Stimulated activated CD4-positive, alpha-beta T cell treated with anti-CD3 and anti-CD28 coated beads, Interleukin-12 subunit alpha, Interleukin-12 subunit beta, amount 100 ng/mL, for 48 hours (primary cell): ENCODE data around the gene BTD.
"Not testable (repeated sequence)": the region's sequence is repeated elsewhere in the genome, so short reads cannot be mapped to it uniquely, and the experiment has no call there.

Experiments
- DNase-seq, 3 donors: peaks; one replicate each; pipeline ENCODE4 v3.0.0-alpha.2; 2020; ENCODE audit warnings: low read depth in 2 of 3, low spot score in 1 of 3

The BTD gene

DNA sequence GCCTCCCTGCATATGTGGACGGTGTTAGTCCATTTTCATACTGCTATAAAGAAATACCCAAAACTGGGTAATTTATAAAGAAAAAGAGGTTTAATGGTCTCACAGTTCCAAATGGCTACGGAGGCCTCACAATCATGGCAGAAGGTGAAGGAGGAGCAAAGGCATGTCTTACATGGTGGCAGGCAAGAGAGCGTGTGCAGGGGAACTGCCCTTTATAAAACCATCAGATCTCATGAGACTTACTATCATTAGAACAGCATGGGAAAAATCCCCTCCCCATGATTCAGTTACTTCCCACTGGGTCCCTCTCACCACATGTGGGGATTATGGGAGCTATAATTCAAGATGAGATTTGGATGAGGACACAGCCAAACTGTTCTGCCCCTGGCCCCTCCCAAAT, 1.3 kb downstream of the BTD start:
- not testable (repeated sequence) for DNase-seq

DNA sequence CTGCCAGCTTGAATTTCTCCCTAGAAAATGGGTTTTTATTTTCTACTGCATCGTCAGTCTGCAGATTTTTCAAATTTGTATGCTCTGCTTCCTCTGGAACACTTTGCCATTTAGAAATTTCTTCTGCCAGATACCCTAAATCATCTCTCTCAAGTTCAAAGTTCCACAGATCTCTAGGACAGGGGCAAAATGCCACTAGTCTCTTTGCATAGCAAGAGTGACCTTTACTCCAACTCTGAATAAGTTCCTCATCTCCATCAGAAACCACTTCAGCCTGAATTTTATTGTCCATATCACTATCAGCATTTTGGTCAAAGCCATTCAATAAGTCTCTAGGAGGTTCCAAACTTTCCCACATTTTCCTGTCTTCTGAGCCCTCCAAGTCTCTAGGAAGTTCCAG, 3.0 kb downstream of the BTD start:
- DNase-seq: not testable (repeated sequence)

DNA sequence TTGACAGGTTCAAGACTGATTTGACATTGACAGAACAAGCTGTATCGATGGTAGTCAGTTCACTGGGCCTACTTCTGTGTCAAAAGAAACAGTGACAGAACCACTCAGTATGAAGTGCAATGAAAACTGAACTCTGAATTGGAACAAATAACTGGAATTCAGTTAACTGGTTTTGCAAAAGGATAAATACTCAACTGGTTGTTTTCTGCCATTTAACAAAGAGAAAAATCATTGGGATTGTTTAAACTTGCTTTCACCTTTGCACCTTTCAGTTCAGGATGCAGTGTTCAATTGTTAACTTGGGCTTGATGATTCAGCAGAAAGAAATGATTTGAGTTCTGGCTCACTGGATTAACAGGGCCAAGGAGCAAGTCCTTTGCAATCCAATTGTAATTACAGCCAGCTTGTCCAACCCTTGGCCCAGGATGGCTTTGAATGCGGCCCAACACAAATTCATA, 4.9 kb downstream of the BTD start:
- DNase-seq: no peak

DNA sequence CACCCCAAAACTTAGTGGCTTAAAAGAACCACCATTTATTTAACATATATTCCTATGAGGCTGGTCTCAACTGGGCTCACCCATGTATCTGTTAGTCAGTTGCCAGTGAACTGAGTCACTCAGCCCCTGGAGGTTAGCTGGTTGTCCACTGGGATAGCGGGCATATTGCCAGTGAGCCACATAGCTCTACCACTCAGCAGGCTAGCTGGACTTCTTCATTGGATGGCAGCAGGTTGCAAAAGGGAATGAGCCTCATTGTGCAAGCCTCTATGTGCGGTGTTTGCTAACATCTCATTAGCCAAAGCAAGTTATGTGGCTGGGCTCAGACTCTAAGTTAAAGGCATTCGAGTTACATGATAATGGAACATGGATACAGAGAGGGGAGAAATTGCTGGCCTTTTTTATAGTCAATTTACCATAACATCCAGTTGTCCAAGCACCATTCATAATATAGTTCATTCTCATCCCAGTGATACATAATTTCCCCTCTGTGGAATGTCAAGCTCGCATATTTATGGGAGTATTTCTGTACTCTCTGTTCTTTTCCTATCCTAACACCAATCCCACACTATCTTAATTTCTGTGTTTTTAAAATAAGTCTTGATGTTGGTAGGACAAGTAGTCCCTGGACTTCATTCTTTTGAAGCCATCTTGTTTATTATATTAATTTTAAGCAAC, 8.7 kb downstream of the BTD start:
- no peak for DNase-seq

DNA sequence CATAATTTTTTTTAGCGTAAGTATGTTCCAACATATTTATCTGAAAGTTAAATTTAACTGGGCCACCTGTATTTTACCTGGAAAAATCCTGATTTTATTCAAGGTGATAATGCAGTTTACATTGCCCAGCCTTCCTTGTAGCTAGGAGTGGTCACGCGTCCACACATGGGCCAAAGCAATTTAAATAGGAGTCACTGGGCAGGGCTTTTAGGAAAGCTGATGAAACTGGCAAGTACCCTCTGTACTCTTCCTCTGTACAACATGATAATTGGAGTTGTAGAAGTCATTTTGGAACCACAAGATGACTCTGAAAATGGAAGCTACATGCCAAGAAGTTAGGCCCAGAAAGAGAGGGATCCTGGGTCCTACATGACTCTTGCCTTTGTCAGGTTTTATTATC, 9.5 kb downstream of the BTD start:
- DNase-seq: no peak

DNA sequence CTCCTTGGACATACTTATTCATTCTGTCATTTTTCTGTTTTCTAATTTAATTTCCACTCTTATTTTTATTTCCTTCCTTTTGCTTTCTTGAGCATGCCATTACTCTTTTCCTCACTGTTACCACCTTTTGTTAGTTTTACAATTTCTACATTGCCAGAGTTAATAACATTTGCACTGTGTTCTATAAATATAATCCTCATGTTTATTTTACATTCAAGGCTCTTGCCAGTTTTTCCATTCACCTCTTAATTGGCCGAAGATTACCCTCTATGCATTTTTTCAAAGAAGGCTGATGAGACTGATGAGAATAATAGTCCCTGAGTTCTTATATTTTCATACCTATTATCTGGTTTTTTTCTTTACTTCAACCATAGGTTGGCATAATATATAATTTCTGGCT, 10.5 kb downstream of the BTD start:
- no peak for DNase-seq

DNA sequence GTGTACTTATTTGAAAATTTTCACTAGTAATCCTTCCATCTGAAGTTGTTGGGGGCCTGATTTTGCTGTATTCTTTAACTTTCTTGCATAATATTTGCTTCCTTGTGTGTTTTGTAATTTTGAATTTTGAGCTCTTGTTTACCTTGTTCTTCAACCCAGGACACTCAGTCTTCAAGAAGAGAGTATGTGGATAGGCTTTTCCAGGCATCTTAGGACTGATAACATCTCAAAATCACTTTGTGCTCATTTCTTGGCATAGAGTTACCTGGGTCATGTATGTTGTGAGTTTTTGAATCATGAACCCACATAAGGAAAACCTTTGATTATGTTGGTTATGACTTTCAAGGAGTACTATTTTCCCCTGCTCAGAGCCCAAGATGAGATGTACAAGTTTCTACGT, 13.4 kb downstream of the BTD start:
- DNase-seq: no peak

DNA sequence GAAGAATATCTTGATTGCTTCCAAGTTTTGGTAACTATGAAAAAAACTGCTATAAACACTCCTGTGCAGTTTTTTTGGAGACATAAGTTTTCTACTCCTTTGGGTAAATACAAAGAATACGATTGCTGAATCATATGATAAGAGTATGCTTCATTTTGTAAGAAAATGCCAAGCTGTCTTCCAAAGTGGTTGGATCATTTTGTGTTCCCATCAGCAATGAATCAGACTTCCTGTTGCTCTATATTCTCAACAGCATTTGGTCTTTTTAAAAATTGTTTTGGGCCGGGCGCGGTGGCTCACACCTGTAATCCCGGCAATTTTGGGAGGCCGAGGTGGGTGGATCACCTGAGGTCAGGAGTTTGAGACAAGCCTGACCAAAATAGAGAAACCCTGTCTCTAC, 14.5 kb downstream of the BTD start:
- DNase-seq: no peak

DNA sequence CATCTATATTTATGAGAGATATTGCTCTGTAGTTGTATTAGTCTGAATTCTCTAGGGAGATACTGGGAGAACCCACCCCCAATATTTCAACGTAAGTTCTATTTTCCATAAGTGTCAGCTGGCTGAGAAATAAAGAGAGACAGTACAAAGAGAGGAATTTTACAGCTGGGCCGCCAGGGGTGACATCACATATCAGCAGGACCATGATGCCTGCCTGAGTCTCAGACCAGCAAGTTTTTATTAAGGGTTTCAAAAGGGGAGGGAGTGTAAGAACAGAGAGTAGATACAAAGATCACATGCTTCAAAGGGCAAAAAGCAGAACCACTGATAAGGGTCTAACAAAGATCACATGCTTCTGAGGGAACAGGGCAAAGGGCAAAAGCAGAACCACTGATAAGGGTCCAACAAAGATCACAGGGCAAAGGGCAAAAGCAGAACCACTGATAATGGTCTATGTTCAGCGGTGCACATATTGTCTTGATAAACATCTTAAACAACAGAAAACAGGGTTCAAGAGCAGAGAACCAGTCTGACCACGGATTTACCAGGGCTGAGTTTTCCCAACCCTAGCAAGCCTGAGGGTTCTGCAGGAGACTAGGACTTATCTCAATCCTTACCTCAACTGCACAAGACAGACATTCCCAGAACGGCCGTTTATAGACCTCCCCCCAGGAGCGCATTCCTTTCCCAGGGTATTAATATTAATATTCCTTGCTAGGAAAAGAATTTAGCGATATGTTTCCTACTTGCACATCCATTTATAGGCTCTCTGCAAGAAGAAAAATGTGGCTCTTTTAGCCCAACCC, 18.3 kb downstream of the BTD start:
- DNase-seq: not testable (repeated sequence)

DNA sequence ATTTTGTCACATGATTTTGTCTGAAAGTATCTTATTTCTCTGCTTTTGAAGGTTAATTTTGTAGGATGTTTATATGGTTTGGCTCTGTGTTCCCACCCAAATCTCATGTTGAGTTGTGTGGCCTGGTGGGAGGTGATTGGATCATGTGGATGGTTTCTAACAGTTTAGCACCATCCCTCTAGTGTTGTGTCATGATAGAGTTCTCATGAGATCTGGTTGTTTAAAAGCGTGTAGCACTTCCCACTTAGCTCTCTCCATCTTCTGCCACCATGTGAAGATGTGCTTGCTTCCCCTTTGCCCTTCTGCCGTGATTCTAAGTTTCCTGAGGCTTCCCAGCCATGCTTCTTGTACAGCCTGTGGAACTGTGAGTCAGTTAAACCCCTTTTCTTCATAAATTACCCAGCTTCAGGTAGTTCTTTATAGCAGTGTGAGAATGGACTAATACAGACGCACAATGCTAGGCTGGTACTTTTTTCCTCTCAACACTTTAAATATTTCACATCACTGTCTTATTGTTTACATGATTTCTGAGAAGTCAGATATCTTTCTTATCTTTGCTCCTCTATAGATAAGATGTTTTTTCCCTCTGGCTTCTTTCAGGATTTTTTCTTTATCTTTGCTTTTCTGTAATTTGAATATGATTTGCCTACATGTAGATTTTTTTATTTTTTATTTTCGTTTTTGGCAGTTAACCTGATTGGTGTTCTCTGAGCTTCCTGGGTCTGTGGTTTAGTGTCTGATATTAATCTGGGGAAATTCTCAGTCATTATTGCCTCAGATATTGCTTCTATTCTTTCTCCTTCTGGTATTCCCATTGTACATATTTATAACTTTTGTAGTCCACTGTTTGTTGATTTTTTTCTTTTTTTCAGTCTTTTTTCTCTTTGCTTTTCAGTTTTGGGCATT, 22.2 kb downstream of the BTD start:
- DNase-seq: no peak

DNA sequence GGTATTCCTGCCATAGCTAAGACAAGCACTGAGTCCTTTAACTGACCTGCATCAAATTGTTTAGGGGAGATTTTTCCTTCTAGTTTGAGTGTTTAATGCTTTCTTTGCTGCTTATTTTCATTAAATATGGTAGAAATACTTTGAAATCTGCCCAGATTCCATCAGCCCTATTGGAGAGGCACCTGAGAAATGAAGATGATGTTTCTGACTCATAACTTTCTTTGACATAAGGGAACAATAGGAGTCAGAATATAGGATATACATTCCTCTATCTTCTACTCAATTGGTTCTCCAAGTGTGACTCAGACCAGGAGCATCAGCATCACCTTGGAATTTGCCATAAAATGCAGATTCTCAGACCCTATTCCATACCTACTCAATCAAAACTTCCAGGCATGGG, 27.4 kb downstream of the BTD start:
- no peak for DNase-seq

DNA sequence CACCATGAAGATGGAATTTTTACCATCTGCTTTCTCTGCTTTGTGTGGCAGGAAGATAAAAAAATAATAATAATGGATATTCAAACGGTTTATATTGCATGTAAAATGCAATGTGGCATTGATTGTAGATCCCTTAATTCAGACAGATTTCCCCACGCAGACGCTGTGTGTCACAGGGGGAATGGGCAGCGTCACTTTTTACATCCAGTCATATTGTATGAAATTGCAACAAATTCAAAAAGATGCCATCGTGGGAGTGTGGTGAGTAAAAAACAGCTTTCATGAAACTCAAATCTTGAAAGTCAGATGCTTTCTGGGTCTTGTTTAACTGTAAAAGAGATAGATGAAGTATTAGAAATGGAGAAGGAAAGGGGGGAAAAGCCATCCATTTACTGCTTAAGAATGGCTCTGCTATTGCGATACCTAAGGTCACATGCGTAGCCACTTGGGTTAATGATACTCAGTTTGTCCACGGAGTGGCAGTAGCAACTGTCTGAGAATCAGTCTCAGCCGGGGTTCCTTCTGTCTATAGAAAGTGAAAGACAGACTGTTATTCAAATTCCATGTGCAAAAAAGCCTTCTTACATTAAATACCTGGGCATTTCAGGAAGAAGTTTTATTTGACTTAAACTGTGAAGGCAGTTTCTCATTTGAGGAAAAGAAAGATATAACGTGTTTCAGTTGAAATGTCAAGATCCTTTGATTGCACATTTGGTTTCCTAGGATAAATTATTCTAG, 28.5 kb downstream of the BTD start:
- DNase-seq: peak in 2 of 3 donors; percentile 38 to 53

DNA sequence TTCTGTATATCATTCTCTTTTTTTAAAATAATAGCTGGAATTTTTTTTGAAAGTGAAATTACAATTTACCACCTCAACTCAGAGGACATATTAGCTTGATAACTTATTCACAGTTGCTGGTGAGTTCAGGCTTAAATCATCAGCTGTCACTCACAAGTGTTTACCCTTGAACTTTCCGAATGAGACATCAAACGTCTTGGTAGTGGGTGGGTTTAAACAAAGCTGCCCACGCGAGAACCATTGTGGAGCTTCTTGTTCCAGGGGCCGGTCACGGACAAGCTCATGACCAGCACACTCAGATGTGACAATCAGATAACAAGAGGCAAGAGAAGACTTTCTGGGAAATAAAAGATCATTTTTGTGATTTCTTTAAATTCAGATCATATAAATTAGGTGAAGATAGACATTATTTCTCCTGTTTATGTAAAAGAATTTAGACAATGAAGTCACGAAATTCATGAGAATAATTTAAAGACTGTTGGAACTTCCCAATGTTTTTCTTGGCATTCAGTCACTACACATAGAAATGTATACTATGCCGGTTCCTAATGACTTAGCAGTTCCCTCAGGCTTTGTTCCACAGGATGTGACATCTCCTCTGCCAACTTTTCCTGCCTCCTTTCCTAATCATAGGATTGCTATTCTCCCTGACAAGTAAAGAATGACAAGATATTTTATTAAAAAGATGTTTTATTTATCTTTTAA, 29.3 kb downstream of the BTD start:
- DNase-seq: no peak

DNA sequence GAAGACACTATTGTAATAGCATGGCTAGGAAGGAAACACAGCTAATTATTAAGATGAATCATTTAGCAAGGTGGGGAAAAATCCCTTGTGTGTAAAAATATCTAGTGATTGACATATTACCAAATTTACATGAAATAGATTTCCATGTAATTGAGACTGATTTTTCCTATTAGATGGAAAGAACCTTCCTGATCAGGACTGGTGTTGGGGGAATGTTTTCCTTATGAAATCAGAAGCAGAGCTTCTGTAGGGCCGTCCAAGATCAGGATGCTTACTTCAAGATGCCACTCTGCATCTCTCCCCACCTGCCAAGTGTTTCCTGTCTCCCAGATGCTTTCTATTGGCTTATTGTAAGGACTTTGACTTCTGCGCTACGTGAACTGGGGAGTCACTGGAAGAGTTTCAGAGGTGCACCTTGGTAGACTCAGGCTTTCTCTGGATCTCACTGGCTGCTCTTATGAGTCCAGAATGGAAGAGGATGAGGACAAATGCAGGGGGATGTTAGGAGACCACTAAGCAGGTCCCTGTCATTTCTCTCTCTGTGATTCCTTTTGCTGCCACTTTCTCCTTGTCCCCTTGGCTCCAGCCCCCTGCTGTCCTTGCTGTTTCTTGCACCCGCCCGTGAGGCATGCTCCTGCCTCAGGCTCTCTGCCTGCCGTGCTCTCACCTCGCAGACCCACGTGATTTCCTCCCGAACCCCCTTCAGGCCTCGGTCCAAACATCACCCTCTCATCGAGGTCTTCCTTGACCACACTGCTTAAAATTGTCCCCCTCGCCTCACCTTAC, 30.1 kb downstream of the BTD start:
- no peak for DNase-seq

DNA sequence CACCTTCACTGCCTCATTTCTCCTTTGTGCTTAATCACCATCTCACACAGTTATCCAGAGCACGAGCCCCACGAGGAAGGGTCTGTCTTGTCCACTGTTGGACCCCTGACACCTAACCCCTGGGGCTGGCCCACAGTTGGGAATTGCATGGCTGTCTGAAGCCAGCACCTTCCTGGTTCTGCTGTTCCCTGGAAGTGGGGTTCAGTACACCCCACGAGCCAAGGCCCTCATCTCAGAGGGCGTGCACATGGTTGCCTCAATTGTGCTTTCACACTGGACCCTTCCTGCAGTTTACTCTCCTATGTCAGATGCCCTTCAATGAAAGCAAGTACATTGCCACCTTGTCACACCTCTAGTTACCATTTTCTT, 30.7 kb downstream of the BTD start:
- no peak for DNase-seq

DNA sequence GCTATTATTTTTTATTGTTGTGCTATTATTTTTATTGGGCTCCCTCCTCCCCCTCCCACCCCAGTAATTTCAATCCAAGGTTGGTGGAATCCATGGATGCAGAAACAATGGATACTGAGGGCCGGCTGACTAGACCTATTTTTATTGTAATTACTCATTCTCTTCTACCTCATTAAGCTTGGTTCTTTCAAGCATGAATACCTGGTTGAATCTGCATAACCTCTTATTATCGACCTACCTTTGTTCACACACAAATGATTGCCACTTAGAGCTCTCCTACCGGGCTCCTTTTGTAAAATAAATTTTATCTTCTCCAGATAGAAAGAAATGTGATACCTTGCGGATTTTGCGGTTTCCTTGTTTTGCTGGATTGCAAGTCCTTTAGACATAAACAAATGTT, 31.6 kb downstream of the BTD start:
- DNase-seq: no peak

DNA sequence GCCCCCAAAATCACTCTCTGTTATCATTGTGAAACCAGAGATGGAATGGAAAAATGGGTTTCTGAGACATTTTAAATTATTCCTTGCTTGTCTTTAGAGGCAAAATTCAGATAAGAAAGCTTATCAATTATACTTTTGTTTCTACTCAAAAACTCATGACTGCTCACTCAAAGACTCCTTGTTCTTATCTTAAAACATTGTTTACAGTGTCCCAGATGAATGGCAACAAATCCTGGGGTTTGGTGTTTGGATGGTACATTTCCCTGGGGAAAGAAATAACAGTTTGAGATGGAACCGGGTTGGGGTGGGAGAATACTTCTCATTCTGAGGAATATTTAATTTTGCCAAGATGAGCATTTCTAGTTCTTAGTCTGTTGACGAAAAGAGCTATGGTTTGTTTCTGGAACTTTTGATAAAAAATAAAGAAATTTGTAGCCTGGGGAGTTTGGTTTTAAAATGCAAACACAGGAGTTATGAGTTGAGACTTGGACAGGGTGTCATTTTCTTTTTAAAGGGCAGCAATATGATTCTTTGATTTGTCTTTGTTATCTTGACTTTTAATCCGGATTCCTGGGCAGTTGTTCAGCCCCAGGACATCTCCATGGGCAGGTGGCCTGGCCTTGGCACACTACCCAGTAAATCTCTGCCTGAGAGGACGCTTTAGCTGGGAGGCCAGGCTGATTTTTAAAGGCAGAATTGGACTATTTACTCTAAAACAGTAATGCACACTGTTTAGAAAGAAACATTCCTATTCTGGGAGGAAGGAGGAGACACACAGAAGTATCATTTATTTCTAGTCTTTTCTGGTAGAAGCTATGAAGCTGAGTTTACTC, 32.4 kb downstream of the BTD start:
- no peak for DNase-seq

DNA sequence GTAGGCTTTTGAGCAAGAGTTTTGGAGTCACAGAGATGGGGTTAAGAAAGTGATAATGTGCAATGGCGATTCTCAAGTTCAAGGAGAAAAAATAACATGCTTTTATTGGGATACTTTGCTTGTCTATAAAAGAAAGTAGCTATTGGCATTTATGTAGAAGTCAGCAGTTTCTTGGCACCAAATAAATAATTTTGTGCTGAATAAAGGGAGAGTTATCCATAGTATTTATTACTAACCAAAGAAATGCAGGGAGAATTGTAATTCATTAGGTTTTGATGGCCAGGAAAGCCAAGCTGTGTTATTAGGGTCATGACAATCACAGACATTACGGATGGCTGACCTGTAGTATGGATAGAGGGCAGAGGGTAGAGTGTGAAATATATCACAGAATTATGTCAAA, 33.1 kb downstream of the BTD start:
- no peak for DNase-seq
